ENCODE results near the gene MKRN2. TPM values are rescaled to one million over a fixed set of nuclear protein-coding genes. Genes with fewer than 3 reads are reported as not detected.

Gene MKRN2
- total RNA-seq, 1 donor from 2014 or later = 23.0 TPM

GRCh38 chr3:12584083-12584482 is 27.2 kb downstream of the MKRN2 start:
- intact Hi-C loops (cut with micrococcal nuclease) = no loop called here

- intact Hi-C loops (cut with micrococcal nuclease) = no loop called here
Measured at GRCh38 chr3:12585181-12585580, 28.3 kb downstream of the MKRN2 start.

DNA sequence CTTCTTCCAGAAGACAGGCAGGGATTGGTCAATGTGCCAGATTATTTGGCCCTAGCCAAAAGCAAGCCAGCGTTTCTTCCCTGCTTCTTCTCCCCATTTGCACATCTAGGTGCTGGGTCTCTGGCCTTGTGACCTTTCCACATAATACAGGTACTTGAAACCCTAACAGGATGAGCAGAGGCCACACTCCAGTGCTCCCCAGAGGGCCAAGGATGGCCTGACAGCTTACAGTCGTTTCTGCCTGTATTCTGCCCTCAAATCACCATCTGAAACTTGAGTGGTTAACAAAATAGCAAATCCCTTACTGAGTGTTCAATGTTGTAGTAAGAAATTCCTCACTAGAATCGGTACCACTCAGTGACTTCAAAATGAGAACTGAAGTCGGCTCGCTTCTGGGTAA is 29.1 kb downstream of the MKRN2 start:
- intact Hi-C loops (cut with micrococcal nuclease) = no loop called here

GRCh38 chr3:12586403-12586802 is 29.5 kb downstream of the MKRN2 start:
- intact Hi-C loops (cut with micrococcal nuclease) = no loop called here

DNA sequence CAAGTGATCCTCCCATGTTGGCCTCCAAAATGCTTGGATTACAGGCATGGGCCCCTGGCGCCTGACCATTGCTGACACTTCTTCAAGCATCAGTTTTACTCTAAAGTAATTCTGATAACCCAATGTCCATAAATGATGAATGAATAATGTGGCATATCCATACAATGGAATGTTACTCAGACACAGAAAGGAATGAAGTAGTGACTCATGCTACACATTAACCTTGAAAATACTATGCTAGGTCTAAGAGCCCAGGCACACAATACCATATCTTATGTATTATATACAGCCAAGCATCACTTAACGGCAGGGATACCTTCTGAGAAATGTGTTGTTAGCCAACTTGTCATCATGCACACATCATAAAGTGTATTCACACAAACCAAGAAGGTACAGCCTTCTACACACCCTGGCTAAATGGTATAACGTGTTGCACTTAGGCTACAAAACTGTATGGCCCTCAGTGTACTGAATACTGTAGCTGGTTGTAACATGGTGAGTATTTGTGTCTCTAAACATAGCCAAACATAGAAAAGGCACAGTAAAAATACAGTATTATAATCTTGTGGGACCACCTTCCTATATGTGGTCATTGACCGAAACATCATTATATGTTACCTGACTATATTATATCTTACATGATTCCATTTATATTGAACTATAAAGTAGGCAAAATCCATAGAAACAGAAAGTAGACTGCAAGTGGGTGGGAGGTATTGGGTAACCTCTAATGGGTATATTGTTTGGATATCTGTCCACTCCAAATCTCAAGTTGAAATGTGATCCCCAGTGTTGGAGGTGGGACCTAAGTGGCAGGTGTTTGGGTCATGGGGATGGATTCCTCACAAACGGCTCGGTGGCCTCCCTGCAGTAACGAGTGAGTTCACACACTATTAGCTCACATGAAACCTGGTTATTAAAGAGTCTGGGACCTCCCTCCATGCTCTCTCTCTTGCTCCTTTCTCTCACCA is 31.4 kb downstream of the MKRN2 start:
- intact Hi-C loops (cut with micrococcal nuclease) = no loop called here

DNA sequence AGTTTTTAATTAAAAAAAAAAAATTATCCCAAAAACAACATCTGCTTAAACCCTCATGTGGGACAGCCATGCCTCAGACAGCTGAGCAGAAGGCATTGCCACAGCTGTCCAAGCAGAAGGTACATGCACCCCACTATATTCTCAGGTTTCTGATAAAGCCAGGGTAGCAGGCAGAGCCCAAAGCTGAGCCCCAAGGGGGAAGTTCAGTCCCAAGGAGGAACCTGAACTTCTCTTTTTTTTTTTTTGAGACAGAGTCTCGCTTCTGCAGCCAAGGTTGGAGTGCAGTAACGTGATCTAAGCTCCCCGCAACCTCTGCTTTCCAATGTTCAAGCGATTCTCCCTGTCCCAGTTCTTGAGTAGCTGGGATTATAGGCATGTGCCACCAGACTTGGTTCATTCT is 33.2 kb downstream of the MKRN2 start:
- intact Hi-C loops (cut with micrococcal nuclease) = no loop called here

DNA sequence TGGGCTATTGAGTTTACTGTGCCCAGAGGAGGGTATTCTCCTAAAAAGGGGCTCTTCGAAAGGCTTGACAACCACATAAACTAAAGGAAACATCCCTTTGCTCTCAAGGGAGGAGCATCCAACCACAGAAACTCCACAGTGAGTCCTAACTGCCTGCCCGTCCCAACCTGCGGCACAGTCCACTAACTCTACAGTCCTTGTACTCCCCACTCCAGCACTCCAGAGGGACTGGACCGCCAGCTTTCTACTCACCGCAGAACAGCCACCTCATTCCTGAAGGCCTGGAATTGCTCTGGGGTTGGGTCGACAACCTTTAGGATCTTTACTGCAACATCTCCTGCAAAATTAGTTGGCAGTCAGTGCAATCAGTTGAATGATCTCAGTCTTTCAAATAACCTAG is 34.6 kb downstream of the MKRN2 start:
- intact Hi-C loops (cut with micrococcal nuclease) = no loop called here

DNA sequence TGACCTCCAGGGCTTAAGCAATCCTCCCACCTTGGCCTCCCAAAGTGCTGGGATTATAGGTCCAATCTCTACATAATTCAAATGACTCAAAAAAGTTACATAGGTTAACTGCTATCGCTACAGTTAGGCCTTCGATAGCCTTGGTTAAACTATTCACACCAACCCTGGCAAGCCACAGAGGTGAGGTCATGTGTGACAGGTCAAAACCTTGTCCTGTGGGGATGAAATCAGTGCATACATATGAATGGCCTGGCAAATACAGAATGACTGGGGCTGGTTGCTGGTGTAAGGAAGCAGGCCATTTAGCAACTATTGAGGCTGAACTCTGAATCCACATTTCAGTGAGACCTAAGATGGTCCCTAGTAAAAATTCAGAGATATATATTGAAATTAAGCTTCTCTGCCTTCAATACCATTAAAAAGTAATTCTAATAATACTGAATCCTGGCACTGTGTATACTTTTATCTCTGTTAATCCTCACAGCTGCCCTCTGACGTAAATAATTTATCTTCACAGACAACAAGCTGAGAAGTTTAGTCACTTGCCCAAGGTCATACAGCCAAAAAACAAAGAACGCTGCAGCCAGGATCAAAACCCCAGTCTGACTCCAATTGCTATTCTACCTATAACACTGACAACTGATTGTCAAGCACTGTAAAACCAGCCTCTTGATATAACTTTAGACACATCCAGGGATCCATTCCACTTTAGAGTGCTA is 35.3 kb downstream of the MKRN2 start:
- intact Hi-C loops (cut with micrococcal nuclease) = no loop called here

- intact Hi-C loops (cut with micrococcal nuclease) = no loop called here
Measured at GRCh38 chr3:12593473-12593872, 36.6 kb downstream of the MKRN2 start.

DNA sequence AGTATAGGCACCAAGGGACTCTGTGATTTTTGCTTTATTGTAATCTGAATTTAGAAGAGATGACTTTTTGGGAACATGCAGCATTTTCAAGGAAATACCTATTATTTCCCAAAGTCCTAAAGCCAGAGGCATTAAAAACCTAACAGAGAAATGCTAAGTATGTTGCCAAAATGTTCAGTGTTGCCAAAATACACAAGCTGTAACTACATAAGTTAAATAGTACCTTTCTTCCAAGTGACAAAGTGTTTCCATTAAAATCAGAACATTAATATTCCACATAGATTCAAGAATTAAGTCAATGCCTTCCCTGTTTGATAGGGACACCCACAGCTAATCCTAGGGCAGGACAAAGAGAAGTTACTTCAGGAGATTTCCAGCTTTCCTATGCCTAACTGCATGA is 42.0 kb downstream of the MKRN2 start:
- intact Hi-C loops (cut with micrococcal nuclease) = no loop called here

- intact Hi-C loops (cut with micrococcal nuclease) = loop anchor here (5.0 kb wide), 1 partner anchor 121 kb away; no protein-coding TSS in a partner anchor
Measured at GRCh38 chr3:12601072-12601471, 44.2 kb downstream of the MKRN2 start.

- intact Hi-C loops (cut with micrococcal nuclease) = loop anchor here (5.0 kb wide), 1 partner anchor 118 kb away; no protein-coding TSS in a partner anchor
Measured at GRCh38 chr3:12603969-12604368, 47.1 kb downstream of the MKRN2 start.

DNA sequence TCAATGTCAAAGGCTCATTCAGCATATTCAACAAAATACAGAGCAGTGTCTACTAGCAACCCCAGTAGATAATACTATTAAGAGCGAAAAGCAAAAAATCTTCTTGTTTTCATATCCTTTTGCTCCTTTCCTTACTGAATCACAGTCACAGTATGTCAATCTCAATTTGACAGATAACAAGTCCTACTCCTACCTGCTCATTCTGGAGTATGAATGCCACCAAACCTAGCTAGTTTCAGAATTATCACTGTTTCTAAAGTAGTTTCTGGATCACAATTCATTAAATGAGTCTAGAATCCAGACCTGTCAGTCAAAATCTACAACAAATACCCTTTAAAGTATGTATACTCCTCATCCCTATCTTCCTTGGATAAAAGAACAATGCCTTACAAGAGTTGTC is 51.5 kb downstream of the MKRN2 start:
- intact Hi-C loops (cut with micrococcal nuclease) = no loop called here

GRCh38 chr3:12611117-12611516 is 54.2 kb downstream of the MKRN2 start:
- intact Hi-C loops (cut with micrococcal nuclease) = no loop called here

- intact Hi-C loops (cut with micrococcal nuclease) = loop anchor here (2.0 kb wide), 1 partner anchor 50 kb away; no protein-coding TSS in a partner anchor
Measured at GRCh38 chr3:12612514-12613226, 55.8 kb downstream of the MKRN2 start.

DNA sequence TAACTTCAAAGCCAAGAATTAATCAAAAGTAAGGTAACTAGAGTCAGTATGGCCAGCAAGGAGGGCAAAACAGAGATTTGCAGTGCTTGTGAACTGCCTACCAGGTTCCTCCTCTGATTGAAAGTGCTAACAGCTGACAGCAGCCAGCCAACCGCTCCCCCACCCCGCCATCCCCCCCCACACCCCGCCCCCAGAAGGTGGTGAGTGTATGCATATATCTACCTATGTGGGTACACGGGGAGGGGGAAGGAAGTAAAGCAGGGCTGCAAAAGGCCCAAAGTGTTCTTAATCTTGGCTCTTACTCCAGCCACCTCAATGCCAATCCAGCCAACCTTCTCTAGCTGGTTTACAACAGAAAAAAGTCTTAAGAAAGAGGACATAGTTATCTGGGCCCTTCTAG is 56.4 kb downstream of the MKRN2 start:
- intact Hi-C loops (cut with micrococcal nuclease) = loop anchor here (2.0 kb wide), 1 partner anchor 50 kb away; no protein-coding TSS in a partner anchor

DNA sequence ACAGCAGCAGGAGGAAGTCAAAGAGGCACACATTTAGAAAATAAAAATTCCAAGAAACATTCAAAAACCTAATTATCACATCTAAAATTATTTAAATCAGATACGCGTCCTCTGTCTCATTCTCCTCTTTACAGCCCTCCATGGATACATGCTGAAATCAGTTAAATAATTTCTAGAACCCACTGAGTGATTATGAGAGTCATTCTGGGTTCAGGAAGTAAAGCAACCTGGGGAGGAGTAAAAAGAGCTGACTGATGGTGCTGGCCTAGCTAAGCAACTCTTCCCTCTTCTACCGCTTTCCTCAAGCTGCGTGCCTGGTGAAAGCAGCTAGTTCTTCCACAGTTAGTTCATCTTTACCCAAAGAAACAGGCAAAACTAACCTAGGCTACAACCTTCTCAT is 58.4 kb downstream of the MKRN2 start:
- intact Hi-C loops (cut with micrococcal nuclease) = no loop called here

GRCh38 chr3:12618426-12618825 is 61.5 kb downstream of the MKRN2 start:
- intact Hi-C loops (cut with micrococcal nuclease) = no loop called here

GRCh38 chr3:12620305-12620704 is 63.4 kb downstream of the MKRN2 start:
- intact Hi-C loops (cut with micrococcal nuclease) = no loop called here

GRCh38 chr3:12620729-12621128 is 63.8 kb downstream of the MKRN2 start:
- intact Hi-C loops (cut with micrococcal nuclease) = no loop called here

GRCh38 chr3:12622335-12622734 is 65.4 kb downstream of the MKRN2 start:
- intact Hi-C loops (cut with micrococcal nuclease) = no loop called here

DNA sequence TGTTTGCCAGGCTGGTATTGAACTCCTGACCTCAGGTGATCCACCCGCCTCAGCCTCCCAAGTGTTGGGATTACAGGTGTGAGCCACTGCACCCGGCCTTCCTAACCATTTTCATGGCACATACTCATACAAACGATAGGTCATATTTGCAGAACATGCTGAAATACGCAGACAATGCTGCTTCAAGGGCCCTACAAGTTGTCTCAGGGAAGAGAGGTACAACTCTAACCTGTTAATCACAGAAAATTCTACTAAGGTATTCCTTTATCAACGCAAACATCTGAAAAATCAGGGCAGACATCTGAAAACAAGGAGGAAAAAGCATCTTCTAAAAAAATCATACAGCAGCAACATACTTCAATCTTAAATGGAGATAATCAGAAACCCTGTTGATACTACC is 67.2 kb downstream of the MKRN2 start:
- intact Hi-C loops (cut with micrococcal nuclease) = no loop called here
